Type B pancreatic cell (in vitro differentiated cells): ENCODE measurements around the gene LRRC57. TPM values are rescaled to one million over a fixed set of nuclear protein-coding genes. Genes with fewer than 3 reads are reported as not detected.

ENCODE experiments used
- DNase-seq: peaks from one replicate; pipeline ENCODE4 v3.0.0; 2021; ENCODE audit warnings: mixed read lengths; ENCODE audit not compliant: unreplicated experiment; ENCODE audit errors: extremely low spot score
- H3K27ac Mint-ChIP-seq: 2 replicates; pipeline ENCODE4 v1.8.0; 2021; ENCODE audit warnings: mild to moderate bottlenecking, mixed read lengths
- H3K27me3 Mint-ChIP-seq: 2 replicates; pipeline ENCODE4 v1.8.0; 2021; ENCODE audit warnings: mixed read lengths
- H3K36me3 Mint-ChIP-seq: 2 replicates; pipeline ENCODE4 v1.8.0; 2021; ENCODE audit warnings: mixed read lengths
- H3K4me1 Mint-ChIP-seq: one replicate; pipeline ENCODE4 v1.8.0; 2021; ENCODE audit warnings: mixed read lengths; ENCODE audit not compliant: unreplicated experiment
- H3K4me3 Mint-ChIP-seq: 2 replicates; pipeline ENCODE4 v1.8.0; 2021; ENCODE audit warnings: mild to moderate bottlenecking, mixed read lengths
- H3K9me3 Mint-ChIP-seq: 2 replicates; pipeline ENCODE4 v1.8.0; 2021; ENCODE audit warnings: mixed read lengths
- CTCF ChIP-seq: fragments of 200-600 bp; sonication (generic); conservative IDR thresholded peaks from 2 replicates; pipeline ENCODE4 v1.5.0; 2021; ENCODE audit warnings: antibody characterized with exemption, mild to moderate bottlenecking
- long read RNA-seq: library from polyadenylated mRNA; unstranded; transcript quantifications from one replicate; pipeline ENCODE4 v2.0.0, GENCODE V29; 2020
- total RNA-seq: library from RNA; stranded (reverse); gene quantifications from 2 replicates; pipeline ENCODE4 v1.2.1, GENCODE V29; 2021; ENCODE audit warnings: low replicate concordance

LRRC57 gene
- total RNA-seq = 29.0 and 36.3 TPM in 2 replicates
- long read RNA-seq, full-length matches to known transcripts = 93 of 96 reads
- long read RNA-seq, partial matches to known transcripts = 1 of 96 reads
- long read RNA-seq, other reads (novel, unspliced or antisense) = 2 of 96 reads

GRCh38 chr15:42548249-42549031, at the start of gene LRRC57, which contains the start of gene HAUS2:
Gene LRRC57 (minus strand): TSS chr15:42548793. CDS start chr15:42548434, 359 bp downstream.
Gene HAUS2 (plus strand): TSS chr15:42548838. CDS start chr15:42548873, 35 bp downstream.
- Mint-ChIP-seq H3K36me3 (peaks cover 4% of the 10 kb centered on the region), H3K9me3 (no peaks in the 10 kb centered on the region), H3K4me1 (peaks cover 31% of the 10 kb centered on the region), H3K27me3 (no peaks in the 10 kb centered on the region), H3K4me3 (peak within 1 kb of the TSS; percentile 97), H3K27ac (peak within 1 kb of the TSS; percentile 96)
- no peak for TF ChIP-seq CTCF
- DNase-seq = peak; percentile 93

GRCh38 chr15:42595626-42596240, 47.1 kb upstream of the LRRC57 start:
- H3K27me3 Mint-ChIP-seq = no peaks in the 10 kb centered on the region
- no peak for DNase-seq
- no peak for TF ChIP-seq CTCF
- no peaks in the 10 kb centered on the region for H3K4me1 Mint-ChIP-seq
- no peak overlapping the region for H3K27ac Mint-ChIP-seq
- peaks cover 14% of the 10 kb centered on the region for H3K36me3 Mint-ChIP-seq
- H3K9me3 Mint-ChIP-seq = no peaks in the 10 kb centered on the region
- H3K4me3 Mint-ChIP-seq = no peak overlapping the region

GRCh38 chr15:42594095-42594494, 45.5 kb upstream of the LRRC57 start:
- TF ChIP-seq CTCF = no peak
- DNase-seq = no peak
- Mint-ChIP-seq H3K27ac (no peak overlapping the region), H3K9me3 (no peaks in the 10 kb centered on the region), H3K36me3 (peaks cover 12% of the 10 kb centered on the region), H3K4me1 (peaks cover 3% of the 10 kb centered on the region), H3K27me3 (no peaks in the 10 kb centered on the region), H3K4me3 (no peak overlapping the region)

GRCh38 chr15:42593143-42593542, 44.5 kb upstream of the LRRC57 start:
- no peaks in the 10 kb centered on the region for H3K9me3 Mint-ChIP-seq
- no peak for TF ChIP-seq CTCF
- no peak for DNase-seq
- H3K4me3 Mint-ChIP-seq = no peak overlapping the region
- H3K27me3 Mint-ChIP-seq = no peaks in the 10 kb centered on the region
- H3K27ac Mint-ChIP-seq = no peak overlapping the region
- H3K36me3 Mint-ChIP-seq = peaks cover 12% of the 10 kb centered on the region
- peaks cover 3% of the 10 kb centered on the region for H3K4me1 Mint-ChIP-seq

GRCh38 chr15:42592716-42593115, 44.1 kb upstream of the LRRC57 start:
- TF ChIP-seq CTCF = no peak
- H3K4me3 Mint-ChIP-seq = no peak overlapping the region
- H3K4me1 Mint-ChIP-seq = peaks cover 3% of the 10 kb centered on the region
- H3K9me3 Mint-ChIP-seq = no peaks in the 10 kb centered on the region
- H3K27me3 Mint-ChIP-seq = no peaks in the 10 kb centered on the region
- DNase-seq = no peak
- peaks cover 12% of the 10 kb centered on the region for H3K36me3 Mint-ChIP-seq
- no peak overlapping the region for H3K27ac Mint-ChIP-seq
